Mesenchymal stem cell (in vitro differentiated cells and primary cell): ENCODE measurements around the gene AEBP2.
"Not testable (repeated sequence)": the region's sequence is repeated elsewhere in the genome, so short reads cannot be mapped to it uniquely, and the experiment has no call there.

Experiments used
- DNase-seq: peaks from one replicate; pipeline ENCODE4 v3.0.0-alpha.2; 2013
- H2AFZ ChIP-seq: one replicate; pipeline ENCODE4 v1.6.1; 2013; ENCODE audit warnings: low read depth, mild to moderate bottlenecking, control low read depth, inconsistent platforms, low read length, moderate library complexity
- H2AK5ac ChIP-seq: 2 replicates; pipeline ENCODE4 v1.6.1; 2013; ENCODE audit warnings: low read length, moderate library complexity, mild to moderate bottlenecking, inconsistent platforms; ENCODE audit not compliant: severe bottlenecking
- H2BK120ac ChIP-seq: one replicate; pipeline ENCODE4 v1.6.1; 2013; ENCODE audit warnings: low read depth, mild to moderate bottlenecking, inconsistent platforms, low read length, moderate library complexity
- H2BK12ac ChIP-seq, 2 experiments: one replicate each; pipeline ENCODE4 v1.6.1; 2013; ENCODE audit warnings: inconsistent platforms in 2 of 2, low read length in 2 of 2, mild to moderate bottlenecking in 2 of 2, moderate library complexity in 2 of 2, control low read depth in 1 of 2
- H2BK15ac ChIP-seq: one replicate; pipeline ENCODE4 v1.6.1; 2013; ENCODE audit warnings: mild to moderate bottlenecking, low read depth, inconsistent platforms; ENCODE audit not compliant: poor library complexity, severe bottlenecking
- H2BK5ac ChIP-seq: 2 replicates; pipeline ENCODE4 v1.6.1; 2013; ENCODE audit warnings: low read depth, mild to moderate bottlenecking, low read length, control low read depth, inconsistent platforms; ENCODE audit not compliant: poor library complexity, severe bottlenecking
- H3K14ac ChIP-seq, 2 experiments: one replicate each; pipeline ENCODE4 v1.6.1; 2013; ENCODE audit warnings: inconsistent platforms in 2 of 2, low read length in 2 of 2, control low read depth in 1 of 2, mild to moderate bottlenecking in 1 of 2, moderate library complexity in 1 of 2
- H3K18ac ChIP-seq, 2 experiments: one replicate each; pipeline ENCODE4 v1.6.1; 2013; ENCODE audit warnings: inconsistent platforms in 2 of 2, low read length in 2 of 2, control low read depth in 1 of 2, low read depth in 1 of 2, mild to moderate bottlenecking in 1 of 2
- H3K23ac ChIP-seq, 2 experiments: one replicate each; pipeline ENCODE4 v1.6.1; 2013; ENCODE audit warnings: inconsistent platforms in 2 of 2, low read length in 2 of 2, mild to moderate bottlenecking in 2 of 2, moderate library complexity in 2 of 2, control low read depth in 1 of 2
- H3K27ac ChIP-seq: 2 replicates; pipeline ENCODE4 v1.5.1; 2013; ENCODE audit warnings: mild to moderate bottlenecking, moderate library complexity, low read length, control low read depth, inconsistent platforms; ENCODE audit not compliant: poor library complexity, severe bottlenecking
- H3K27me3 ChIP-seq, 2 experiments: 2 replicates each; pipeline versions ENCODE4 v1.6.1 to v1.7.0; 2013; ENCODE audit warnings: low read length in 2 of 2, mild to moderate bottlenecking in 2 of 2, moderate library complexity in 2 of 2, control low read depth in 1 of 2, inconsistent platforms in 1 of 2; ENCODE audit not compliant: control insufficient read depth in 1 of 2, insufficient read depth in 1 of 2
- H3K36me3 ChIP-seq, 2 experiments: 2 replicates each; pipeline versions ENCODE4 v1.6.1 to v1.7.0; 2013; ENCODE audit warnings: low read length in 2 of 2, control low read depth in 1 of 2, inconsistent platforms in 1 of 2, low read depth in 1 of 2, mild to moderate bottlenecking in 1 of 2; ENCODE audit not compliant: insufficient read depth in 2 of 2, control insufficient read depth in 1 of 2
- H3K4ac ChIP-seq, 2 experiments: one replicate each; pipeline ENCODE4 v1.6.1; 2013; ENCODE audit warnings: inconsistent platforms in 2 of 2, low read length in 2 of 2, mild to moderate bottlenecking in 2 of 2, moderate library complexity in 2 of 2, control low read depth in 1 of 2, low read depth in 1 of 2
- H3K4me1 ChIP-seq: 2 replicates; pipeline ENCODE4 v1.6.1; 2013; ENCODE audit warnings: low read depth, low read length, control low read depth; ENCODE audit not compliant: control insufficient read depth, insufficient read depth
- H3K4me2 ChIP-seq: 2 replicates; pipeline ENCODE4 v1.6.1; 2013; ENCODE audit warnings: low read length, mild to moderate bottlenecking, inconsistent platforms; ENCODE audit not compliant: poor library complexity, severe bottlenecking
- H3K4me3 ChIP-seq, 2 experiments: 2 replicates each; pipeline versions ENCODE4 v1.5.1 to v1.7.0; 2013; ENCODE audit warnings: low read length in 2 of 2, mild to moderate bottlenecking in 2 of 2, control low read depth in 1 of 2, low read depth in 1 of 2; ENCODE audit not compliant: insufficient read depth in 1 of 2
- H3K79me1 ChIP-seq: replicated peaks from 2 replicates; pipeline ENCODE4 v1.6.1; 2013; ENCODE audit warnings: mild to moderate bottlenecking, control low read depth, low read length, inconsistent platforms; ENCODE audit not compliant: poor library complexity, severe bottlenecking
- H3K9ac ChIP-seq: 2 replicates; pipeline ENCODE4 v1.7.0; 2013; ENCODE audit warnings: mild to moderate bottlenecking, low read length, moderate library complexity
- H3K9me3 ChIP-seq: 2 replicates; pipeline ENCODE4 v1.7.0; 2013; ENCODE audit warnings: mild to moderate bottlenecking, low read length; ENCODE audit not compliant: control insufficient read depth
- H4K8ac ChIP-seq: one replicate; pipeline ENCODE4 v1.6.1; 2013; ENCODE audit warnings: inconsistent platforms, mild to moderate bottlenecking, low read length, moderate library complexity
- H4K91ac ChIP-seq: one replicate; pipeline ENCODE4 v1.6.1; 2013; ENCODE audit warnings: mild to moderate bottlenecking, low read length, inconsistent platforms
- WGBS: methylation state at CpG from one replicate; pipeline ENCODE4 v1.1.7; 2013; ENCODE audit warnings: mixed read lengths; 5-methylcytosine and 5-hydroxymethylcytosine counted together

AEBP2 gene

DNA sequence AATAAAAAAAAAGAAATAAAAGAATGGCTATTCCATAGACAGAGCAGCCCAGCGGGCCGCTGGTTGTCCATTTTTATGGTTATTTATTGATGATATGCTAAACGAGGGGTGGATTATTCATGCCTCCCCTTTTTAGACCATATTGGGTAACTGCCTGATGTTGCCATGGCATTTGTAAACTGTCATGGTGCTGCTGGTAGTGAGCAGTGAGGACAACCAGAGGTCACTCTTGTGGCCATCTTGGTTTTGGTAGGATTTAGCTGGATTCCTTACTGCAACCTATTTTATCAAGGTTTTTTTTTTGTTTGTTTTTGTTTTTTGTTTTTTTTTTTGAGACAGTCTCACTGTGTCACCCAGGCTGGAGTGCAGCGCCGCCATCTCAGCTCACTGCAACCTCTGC is 25.7 kb upstream of the AEBP2 start:
- not testable (repeated sequence) for H2BK120ac ChIP-seq, H3K4me2 ChIP-seq, H3K4me3 ChIP-seq, H4K91ac ChIP-seq, H3K23ac ChIP-seq, H2BK5ac ChIP-seq, H3K18ac ChIP-seq, H3K9ac ChIP-seq, H3K36me3 ChIP-seq, DNase-seq, H3K79me1 ChIP-seq, H3K4ac ChIP-seq, H2BK15ac ChIP-seq, H2AFZ ChIP-seq, H3K4me1 ChIP-seq, H3K27me3 ChIP-seq, H4K8ac ChIP-seq, H3K27ac ChIP-seq, H2AK5ac ChIP-seq, H3K9me3 ChIP-seq, H3K14ac ChIP-seq, H2BK12ac ChIP-seq
- 98% methylated on average over 5 of the region's 5 CpGs for WGBS

DNA sequence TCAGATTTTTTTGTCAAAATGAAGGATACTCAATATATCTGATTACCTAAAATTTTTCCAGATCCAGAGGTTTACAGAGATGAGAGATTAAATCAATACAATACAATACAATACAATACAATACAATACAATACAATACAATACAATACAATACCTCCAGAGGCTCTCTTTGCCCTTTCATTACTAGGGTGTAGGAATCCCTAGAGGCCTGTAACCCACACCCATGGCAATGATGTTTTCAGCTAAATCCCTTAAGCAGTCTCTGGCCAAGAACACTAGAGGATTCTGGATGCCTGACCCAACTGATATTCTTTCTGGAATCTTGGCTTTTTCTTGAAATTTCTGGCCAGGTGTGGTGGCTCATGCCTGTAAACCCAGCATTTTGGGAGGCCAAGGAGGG is 23.7 kb upstream of the AEBP2 start:
- Histone ChIP-seq H3K23ac (no peak overlapping the region), H2AFZ (no peak overlapping the region), H3K9ac (no peak overlapping the region), H3K4me2 (no peak overlapping the region), H3K79me1 (no peaks in the 10 kb centered on the region), H2BK12ac (no peak overlapping the region), H3K18ac (no peak overlapping the region), H2BK5ac (no peak overlapping the region), H3K27ac (no peak overlapping the region), H4K91ac (no peak overlapping the region), H3K4me1 (no peaks in the 10 kb centered on the region), H2AK5ac (no peak overlapping the region), H3K4me3 (no peak overlapping the region), H2BK15ac (no peak overlapping the region), H2BK120ac (no peak overlapping the region), H3K36me3 (no peaks in the 10 kb centered on the region), H3K27me3 (no peaks in the 10 kb centered on the region), H3K14ac (no peak overlapping the region), H3K9me3 (no peaks in the 10 kb centered on the region), H3K4ac (no peak overlapping the region), H4K8ac (no peak overlapping the region)
- no peak for DNase-seq

DNA sequence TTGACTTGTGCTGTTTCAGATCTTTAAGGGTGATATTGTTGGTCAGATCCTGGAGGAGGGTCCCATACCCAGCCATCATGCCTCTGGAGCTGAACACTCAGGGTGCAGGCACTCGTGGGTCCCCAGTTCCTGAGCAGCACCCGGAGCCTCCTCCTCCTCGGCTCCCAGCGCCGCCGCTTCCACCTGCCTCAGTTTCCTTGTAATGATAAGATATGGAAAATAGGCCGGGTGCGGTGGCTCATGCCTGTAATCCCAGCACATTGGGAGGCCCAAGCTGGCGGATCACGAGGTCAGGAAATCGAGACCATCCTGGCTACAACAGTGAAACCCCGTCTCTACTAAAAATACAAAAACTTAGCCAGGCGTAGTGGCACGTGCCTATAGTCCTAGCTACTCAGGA is 20.2 kb upstream of the AEBP2 start:
- Histone ChIP-seq H2BK120ac (no peak overlapping the region), H2BK12ac (no peak overlapping the region), H3K14ac (no peak overlapping the region), H4K91ac (no peak overlapping the region), H3K4me3 (no peak overlapping the region), H4K8ac (no peak overlapping the region), H3K36me3 (no peaks in the 10 kb centered on the region), H3K27ac (no peak overlapping the region), H3K18ac (no peak overlapping the region), H2BK5ac (no peak overlapping the region), H2AK5ac (no peak overlapping the region), H3K4me1 (peaks cover 1% of the 10 kb centered on the region), H3K9ac (no peak overlapping the region), H2BK15ac (no peak overlapping the region), H2AFZ (no peak overlapping the region), H3K9me3 (no peaks in the 10 kb centered on the region), H3K4me2 (no peak overlapping the region), H3K79me1 (no peaks in the 10 kb centered on the region), H3K27me3 (no peaks in the 10 kb centered on the region), H3K4ac (no peak overlapping the region), H3K23ac (no peak overlapping the region)
- DNase-seq = no peak
- 96% methylated on average over 10 of the region's 14 CpGs for WGBS

DNA sequence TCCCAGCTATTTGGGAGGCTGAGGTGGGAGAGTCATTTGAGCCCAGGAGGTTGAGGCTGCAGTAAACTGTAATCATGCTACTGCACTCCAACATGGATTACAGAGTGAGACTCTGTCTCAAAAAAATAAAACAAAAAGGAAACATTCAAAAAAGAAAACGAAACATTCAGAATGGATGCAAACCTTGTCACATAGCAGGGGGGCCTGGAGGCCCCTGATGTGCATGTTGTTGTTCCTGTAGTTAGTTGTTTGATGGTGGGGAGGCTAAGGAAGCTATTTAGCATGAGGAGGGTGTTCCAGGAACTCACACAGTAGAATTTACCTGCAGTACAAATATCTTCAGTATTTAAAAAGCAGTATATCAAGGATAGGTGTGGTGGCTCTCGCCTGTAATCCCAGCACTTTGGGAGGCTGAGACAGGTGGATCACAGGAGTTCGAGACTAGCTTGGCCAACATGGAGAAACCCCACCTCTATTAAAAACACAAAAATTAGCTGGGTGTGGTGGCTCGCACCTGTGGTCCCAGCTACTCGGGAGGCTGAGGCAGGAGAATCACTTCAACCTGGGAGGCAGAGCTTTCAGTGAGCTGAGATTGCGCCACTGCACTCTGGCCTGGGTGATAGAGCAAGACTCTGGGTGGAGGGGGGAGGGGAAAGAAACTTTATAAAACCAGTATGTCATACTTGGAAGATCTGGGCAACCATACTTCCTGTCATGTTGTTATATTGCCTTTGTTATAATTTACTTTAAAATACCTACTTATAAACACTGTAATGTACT is 17.6 kb upstream of the AEBP2 start:
- Histone ChIP-seq H2BK120ac (no peak overlapping the region), H2BK15ac (no peak overlapping the region), H3K9ac (no peak overlapping the region), H3K4me1 (peaks cover 1% of the 10 kb centered on the region), H4K91ac (no peak overlapping the region), H2BK12ac (no peak overlapping the region), H3K4ac (no peak overlapping the region), H3K14ac (no peak overlapping the region), H2BK5ac (no peak overlapping the region), H2AK5ac (no peak overlapping the region), H2AFZ (no peak overlapping the region), H3K9me3 (no peaks in the 10 kb centered on the region), H3K4me3 (no peak overlapping the region), H3K79me1 (no peaks in the 10 kb centered on the region), H3K4me2 (no peak overlapping the region), H3K27ac (no peak overlapping the region), H3K27me3 (no peaks in the 10 kb centered on the region), H3K18ac (no peak overlapping the region), H3K23ac (no peak overlapping the region), H4K8ac (no peak overlapping the region), H3K36me3 (no peaks in the 10 kb centered on the region)
- WGBS = 90% methylated on average over 6 of the region's 6 CpGs
- DNase-seq = no peak
